ENCODE measurements around the gene GALNT9. TPM values are rescaled to one million over a fixed set of nuclear protein-coding genes. Genes with fewer than 3 reads are reported as not detected.
"Not testable (repeated sequence)": the region's sequence is repeated elsewhere in the genome, so short reads cannot be mapped to it uniquely, and the experiment has no call there.

GALNT9 gene
- 0.25 and 0.66 TPM in 2 replicates for polyA plus RNA-seq (2011; rRNA removed)
- 0.52 and 0.78 TPM in 2 replicates for polyA plus RNA-seq (2012; cell fraction: cytosol; rRNA removed)
- polyA plus RNA-seq (2012; cell fraction: nucleus; rRNA removed): 1.3 and 1.8 TPM in 2 replicates
- polyA plus RNA-seq (2017; fragmentation: RNase III; extraction: RNeasy Plus Mini Kit Qiagen cat#74134 plus additional on column Dnase treatment): 1.8 to 2.8 TPM (median 2.1 TPM) in 3 replicates
- 0.62 and 1.8 TPM in 2 replicates for polyA minus RNA-seq (2011; rRNA and poly(A)+ RNA removed)

DNA sequence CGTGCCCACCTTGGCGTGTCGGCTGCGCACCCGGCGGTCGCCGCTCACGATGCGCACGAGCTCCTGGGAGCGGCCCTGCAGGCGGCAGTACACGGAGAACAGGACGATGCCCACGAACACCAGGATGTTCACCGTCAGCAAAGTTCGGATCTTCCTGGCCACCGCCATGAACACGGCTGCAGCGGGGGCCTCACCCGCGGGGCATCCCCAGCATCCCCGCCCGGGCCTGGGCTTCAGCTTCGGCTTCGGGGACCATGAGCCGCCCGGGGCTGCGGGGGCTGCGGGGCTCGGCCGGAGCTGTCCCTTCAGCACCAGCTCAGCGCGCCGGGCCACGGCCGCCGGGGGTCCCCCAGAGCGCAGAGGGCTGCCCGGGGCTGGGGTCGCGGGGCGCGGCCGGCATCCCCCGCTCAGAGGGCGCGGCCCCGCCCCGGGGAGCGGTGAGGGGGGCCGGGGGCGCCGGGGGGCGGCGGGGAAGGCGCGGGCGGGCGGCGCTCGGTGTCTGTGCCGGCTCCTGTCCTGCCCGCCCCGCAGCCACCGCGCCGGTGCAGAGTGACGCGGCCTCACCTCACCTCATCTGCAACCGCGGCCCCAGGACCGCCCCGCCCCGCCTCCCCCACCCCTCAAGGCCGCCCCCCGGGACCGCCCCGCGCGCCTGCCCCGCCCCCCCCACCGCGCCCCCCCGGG lies at the start of gene GALNT9:
GALNT9 (minus strand) TSS at position 554 of the 684 bp plus-strand sequence; CDS start at position 168, 386 bp downstream.
- 60% methylated on average over 21 of the region's 86 CpGs for WGBS (ENCODE audit: missing lambda C conversion rate)
- FAIRE-seq (no peak), ATAC-seq (peak; percentile 12 to 49; a peak in 1 of 6 replicates), DNase-seq (ENCODE audit: low read depth in 1 of 2, low spot score in 1 of 2) (no peak)
- peaks cover 32% of the 10 kb centered on the region for H3K4me1 ChIP-seq
- peak within 1 kb of the TSS; percentile 98 for H3K4me2 ChIP-seq
- ChIA-PET POLR2A (interaction anchor here (0.6 kb wide), 1 partner anchor 116 kb away, joined by 3 read pairs; no protein-coding TSS in a partner anchor), CTCF (interaction anchor here (0.8 to 3.2 kb wide), 3 partner anchors 15 to 86 kb away, joined by 3 to 17 read pairs (median 3); no protein-coding TSS in a partner anchor)
- H3K9me3 ChIP-seq: no peaks in the 10 kb centered on the region
- H3K4me3 ChIP-seq: peak within 1 kb of the TSS; percentile 53
- TF ChIP-seq, protein P1, sequence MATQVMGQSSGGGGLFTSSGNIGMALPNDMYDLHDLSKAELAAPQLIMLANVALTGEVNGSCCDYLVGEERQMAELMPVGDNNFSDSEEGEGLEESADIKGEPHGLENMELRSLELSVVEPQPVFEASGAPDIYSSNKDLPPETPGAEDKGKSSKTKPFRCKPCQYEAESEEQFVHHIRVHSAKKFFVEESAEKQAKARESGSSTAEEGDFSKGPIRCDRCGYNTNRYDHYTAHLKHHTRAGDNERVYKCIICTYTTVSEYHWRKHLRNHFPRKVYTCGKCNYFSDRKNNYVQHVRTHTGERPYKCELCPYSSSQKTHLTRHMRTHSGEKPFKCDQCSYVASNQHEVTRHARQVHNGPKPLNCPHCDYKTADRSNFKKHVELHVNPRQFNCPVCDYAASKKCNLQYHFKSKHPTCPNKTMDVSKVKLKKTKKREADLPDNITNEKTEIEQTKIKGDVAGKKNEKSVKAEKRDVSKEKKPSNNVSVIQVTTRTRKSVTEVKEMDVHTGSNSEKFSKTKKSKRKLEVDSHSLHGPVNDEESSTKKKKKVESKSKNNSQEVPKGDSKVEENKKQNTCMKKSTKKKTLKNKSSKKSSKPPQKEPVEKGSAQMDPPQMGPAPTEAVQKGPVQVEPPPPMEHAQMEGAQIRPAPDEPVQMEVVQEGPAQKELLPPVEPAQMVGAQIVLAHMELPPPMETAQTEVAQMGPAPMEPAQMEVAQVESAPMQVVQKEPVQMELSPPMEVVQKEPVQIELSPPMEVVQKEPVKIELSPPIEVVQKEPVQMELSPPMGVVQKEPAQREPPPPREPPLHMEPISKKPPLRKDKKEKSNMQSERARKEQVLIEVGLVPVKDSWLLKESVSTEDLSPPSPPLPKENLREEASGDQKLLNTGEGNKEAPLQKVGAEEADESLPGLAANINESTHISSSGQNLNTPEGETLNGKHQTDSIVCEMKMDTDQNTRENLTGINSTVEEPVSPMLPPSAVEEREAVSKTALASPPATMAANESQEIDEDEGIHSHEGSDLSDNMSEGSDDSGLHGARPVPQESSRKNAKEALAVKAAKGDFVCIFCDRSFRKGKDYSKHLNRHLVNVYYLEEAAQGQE (IDR thresholded peaks at IDR 0.05): peak; percentile 69
- TF ChIP-seq ZC3H11A (IDR thresholded peaks at IDR 0.05): no peak
- TF ChIP-seq MAZ (IDR thresholded peaks at IDR 0.05; ENCODE audit: borderline replicate concordance, low read depth, low read length): no peak
- TF ChIP-seq CHD2 (IDR thresholded peaks at IDR 0.05; ENCODE audit: low read length, partially characterized antibody): no peak
- H3K27ac ChIP-seq: peak within 1 kb of the TSS; percentile 27 to 72; a peak in 4 of 6 replicates

DNA sequence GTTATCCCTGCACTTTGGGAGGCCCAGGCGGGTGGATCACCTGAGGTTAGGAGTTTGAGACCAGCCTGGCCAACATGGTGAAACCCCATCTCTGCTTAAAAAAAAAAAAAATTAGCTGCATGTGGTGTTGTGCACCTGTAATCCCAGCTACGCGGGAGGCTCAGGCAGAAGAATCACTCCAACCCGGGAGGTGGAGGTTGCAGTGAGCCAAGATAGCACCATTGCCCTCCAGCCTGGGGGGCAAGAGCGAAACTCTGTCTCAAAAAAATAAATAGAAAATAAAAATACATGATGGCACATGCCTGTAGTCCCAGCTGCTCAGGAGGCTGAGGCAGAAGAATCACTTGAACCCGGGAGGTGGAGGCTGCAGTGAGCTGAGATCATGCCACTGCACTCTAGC lies 49.7 kb upstream of the GALNT9 start:
- H3K9me3 ChIP-seq; H3K4me2 ChIP-seq; H3K4me1 ChIP-seq; DNase-seq (ENCODE audit: low read depth in 1 of 2, low spot score in 1 of 2); H3K27ac ChIP-seq; FAIRE-seq; H3K4me3 ChIP-seq; ATAC-seq; POLR2A ChIA-PET: not testable (repeated sequence)
- CTCF ChIA-PET: interaction anchor here (1.2 to 1.3 kb wide), 2 partner anchors 10 to 35 kb away, joined by 3 to 9 read pairs; no protein-coding TSS in a partner anchor
- 85% methylated on average over 6 of the region's 6 CpGs for WGBS (ENCODE audit: missing lambda C conversion rate)

GRCh38 chr12:132377147-132377546 lies 47.8 kb upstream of the GALNT9 start:
- POLR2A ChIA-PET: no interaction called here
- Histone ChIP-seq H3K4me3 (no peak overlapping the region), H3K4me2 (no peak overlapping the region), H3K4me1 (0 out of 3 replicates have a peak, but pooled peaks cover 3% of the 10 kb centered on the region), H3K9me3 (peaks cover 1% of the 10 kb centered on the region; the same call in 1 of the 3 replicates), H3K27ac (no peak overlapping the region)
- WGBS (ENCODE audit: missing lambda C conversion rate): 42% methylated on average over 2 of the region's 2 CpGs
- ATAC-seq (no peak), FAIRE-seq (no peak), DNase-seq (ENCODE audit: low read depth in 1 of 2, low spot score in 1 of 2) (no peak)
- CTCF ChIA-PET: no interaction called here
- TF ChIP-seq, protein P1 (IDR thresholded peaks at IDR 0.05): no peak
- TF ChIP-seq ESRRA (IDR thresholded peaks at IDR 0.05; ENCODE audit: borderline replicate concordance, low read length) (no peak), RCOR1 (IDR thresholded peaks at IDR 0.05; ENCODE audit: low read depth, low read length) (no peak)
- TF ChIP-seq, protein P2, sequence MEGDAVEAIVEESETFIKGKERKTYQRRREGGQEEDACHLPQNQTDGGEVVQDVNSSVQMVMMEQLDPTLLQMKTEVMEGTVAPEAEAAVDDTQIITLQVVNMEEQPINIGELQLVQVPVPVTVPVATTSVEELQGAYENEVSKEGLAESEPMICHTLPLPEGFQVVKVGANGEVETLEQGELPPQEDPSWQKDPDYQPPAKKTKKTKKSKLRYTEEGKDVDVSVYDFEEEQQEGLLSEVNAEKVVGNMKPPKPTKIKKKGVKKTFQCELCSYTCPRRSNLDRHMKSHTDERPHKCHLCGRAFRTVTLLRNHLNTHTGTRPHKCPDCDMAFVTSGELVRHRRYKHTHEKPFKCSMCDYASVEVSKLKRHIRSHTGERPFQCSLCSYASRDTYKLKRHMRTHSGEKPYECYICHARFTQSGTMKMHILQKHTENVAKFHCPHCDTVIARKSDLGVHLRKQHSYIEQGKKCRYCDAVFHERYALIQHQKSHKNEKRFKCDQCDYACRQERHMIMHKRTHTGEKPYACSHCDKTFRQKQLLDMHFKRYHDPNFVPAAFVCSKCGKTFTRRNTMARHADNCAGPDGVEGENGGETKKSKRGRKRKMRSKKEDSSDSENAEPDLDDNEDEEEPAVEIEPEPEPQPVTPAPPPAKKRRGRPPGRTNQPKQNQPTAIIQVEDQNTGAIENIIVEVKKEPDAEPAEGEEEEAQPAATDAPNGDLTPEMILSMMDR (IDR thresholded peaks at IDR 0.05): no peak

Measured in A549 (cell line).